Stimulated activated naive CD8-positive, alpha-beta T cell treated with anti-CD3 and anti-CD28 coated beads, Interleukin-15, Interleukin-2, amounts not matched to agents 100 U/mL and 50 U/mL, for 24 hours (primary cell): ENCODE results near the gene SCD5.

Experiments used
- ATAC-seq: fragments of 150-1000 bp; cut with Tn5 transposase; one replicate; pipeline ENCODE4 v1.10.0; 2021
- DNase-seq: peaks from one replicate; pipeline ENCODE4 v3.0.0; 2021

SCD5 gene

GRCh38 chr4:82691431-82691830 is 107.2 kb downstream of the SCD5 start:
- ATAC-seq (no peak), DNase-seq (no peak)

GRCh38 chr4:82688091-82688795 is 110.4 kb downstream of the SCD5 start:
- ATAC-seq, result no peak
- no peak for DNase-seq

- DNase-seq, result no peak
- ATAC-seq, result no peak
These were observed 111.1 kb downstream of the SCD5 start for GRCh38 chr4:82687531-82687930.

GRCh38 chr4:82681754-82682153 is 116.8 kb downstream of the SCD5 start:
- DNase-seq (no peak), ATAC-seq (no peak)

GRCh38 chr4:82680834-82681233 is 117.8 kb downstream of the SCD5 start:
- ATAC-seq, result no peak

GRCh38 chr4:82679531-82679930 is 119.1 kb downstream of the SCD5 start:
- DNase-seq (no peak), ATAC-seq (no peak)

More at GRCh38 chr4:82680834-82681233, 117.8 kb downstream of the SCD5 start:
- DNase-seq, result no peak

- ATAC-seq (no peak), DNase-seq (no peak)
These were observed 120.5 kb downstream of the SCD5 start for GRCh38 chr4:82678051-82678450.

GRCh38 chr4:82677327-82677726 is 121.3 kb downstream of the SCD5 start:
- ATAC-seq, result no peak
- no peak for DNase-seq

GRCh38 chr4:82667761-82668480 is 130.7 kb downstream of the SCD5 start:
- ATAC-seq (no peak), DNase-seq (no peak)

GRCh38 chr4:82666970-82667665 is 131.5 kb downstream of the SCD5 start:
- DNase-seq, result no peak

GRCh38 chr4:82661181-82661992 is 137.2 kb downstream of the SCD5 start:
- DNase-seq, result no peak
- no peak for ATAC-seq

More at GRCh38 chr4:82666970-82667665, 131.5 kb downstream of the SCD5 start:
- ATAC-seq, result no peak

- ATAC-seq, result no peak
- DNase-seq, result no peak
These were observed 146.5 kb downstream of the SCD5 start for GRCh38 chr4:82652062-82652461.

GRCh38 chr4:82650868-82651267 is 147.7 kb downstream of the SCD5 start:
- ATAC-seq (no peak), DNase-seq (no peak)

- ATAC-seq, result no peak
These were observed 150.2 kb downstream of the SCD5 start for GRCh38 chr4:82648356-82648755.

GRCh38 chr4:82645936-82646565 is 152.5 kb downstream of the SCD5 start:
- DNase-seq, result no peak
- no peak for ATAC-seq

More at GRCh38 chr4:82648356-82648755, 150.2 kb downstream of the SCD5 start:
- no peak for DNase-seq

GRCh38 chr4:82644734-82645126 is 153.9 kb downstream of the SCD5 start:
- DNase-seq (no peak), ATAC-seq (no peak)

- DNase-seq, result no peak
- no peak for ATAC-seq
These were observed 154.4 kb downstream of the SCD5 start for GRCh38 chr4:82643994-82644733.

GRCh38 chr4:82642331-82642730 is 156.3 kb downstream of the SCD5 start:
- no peak for ATAC-seq
- DNase-seq, result no peak

GRCh38 chr4:82640540-82640939 is 158.1 kb downstream of the SCD5 start:
- DNase-seq, result no peak
- ATAC-seq, result no peak

GRCh38 chr4:82639971-82640370 is 158.6 kb downstream of the SCD5 start:
- DNase-seq (no peak), ATAC-seq (peak; percentile 19)

GRCh38 chr4:82638479-82638878 is 160.1 kb downstream of the SCD5 start:
- ATAC-seq, result no peak
- DNase-seq, result no peak
